Parathyroid adenoma (tissue), 2 donors: Measurements from ENCODE around the gene TCF4.

Experiments
- H2AFZ ChIP-seq: fragments of 300-600 bp; sonication (generic); one replicate; pipeline ENCODE4 v1.7.0; 2017; ENCODE audit warnings: antibody characterized with exemption, mild to moderate bottlenecking
- H3K27ac ChIP-seq: fragments of 300-600 bp; sonication (generic); one replicate; pipeline ENCODE4 v1.7.0; 2017
- H3K27me3 ChIP-seq: fragments of 300-600 bp; sonication (generic); one replicate; pipeline ENCODE4 v1.7.0; 2017; ENCODE audit warnings: low read length; ENCODE audit not compliant: control insufficient read depth, insufficient read depth
- H3K36me3 ChIP-seq: fragments of 300-600 bp; sonication (generic); one replicate; pipeline ENCODE4 v1.7.0; 2017; ENCODE audit warnings: low read length; ENCODE audit not compliant: control insufficient read depth, insufficient read depth
- H3K4me1 ChIP-seq: fragments of 300-600 bp; sonication (generic); one replicate; pipeline ENCODE4 v1.7.0; 2017; ENCODE audit warnings: control low read depth
- H3K4me2 ChIP-seq: fragments of 300-600 bp; sonication (generic); one replicate; pipeline ENCODE4 v1.7.0; 2017; ENCODE audit warnings: low read length
- H3K4me3 ChIP-seq: fragments of 300-600 bp; sonication (generic); one replicate; pipeline ENCODE4 v1.7.0; 2017; ENCODE audit warnings: low read depth, low read length
- H3K79me2 ChIP-seq: fragments of 300-600 bp; sonication (generic); one replicate; pipeline ENCODE4 v1.7.0; 2017; ENCODE audit warnings: control low read depth
- H3K9ac ChIP-seq: fragments of 300-600 bp; sonication (generic); one replicate; pipeline ENCODE4 v1.7.0; 2017; ENCODE audit warnings: mild to moderate bottlenecking
- H3K9me3 ChIP-seq: fragments of 300-600 bp; sonication (generic); one replicate; pipeline ENCODE4 v1.7.0; 2017; ENCODE audit warnings: low read length; ENCODE audit not compliant: control insufficient read depth
- TF ChIP-seq, protein P1 (sequence below): fragments of 300-600 bp; sonication (generic); IDR thresholded peaks from one replicate; pipeline ENCODE4 v1.7.0; 2017; ENCODE audit warnings: antibody characterized with exemption, mild to moderate bottlenecking
- donor health status: primary hyperparathyroidism.

The TCF4 gene

DNA sequence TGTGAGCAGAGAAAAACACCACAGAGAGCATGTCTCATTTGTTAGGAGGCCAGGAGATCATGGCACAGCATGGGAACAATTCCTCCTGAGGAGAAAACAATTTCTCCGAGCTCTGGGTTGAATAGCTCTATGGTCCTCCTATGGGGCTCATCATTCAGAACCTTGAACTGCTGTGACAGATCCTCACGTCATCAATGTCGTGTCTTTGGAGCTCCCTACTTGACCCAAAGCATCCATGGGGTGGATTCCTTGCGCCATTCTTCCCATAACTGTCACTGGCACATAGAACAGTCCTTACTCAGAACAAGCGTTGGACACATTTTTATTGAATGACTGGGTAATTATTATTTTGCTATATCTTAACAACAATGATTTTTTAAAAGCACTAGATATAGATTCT is 15.8 kb upstream of the TCF4 start:
- Histone ChIP-seq H3K79me2 (no peaks in the 10 kb centered on the region), H3K36me3 (no peaks in the 10 kb centered on the region), H3K4me1 (no peaks in the 10 kb centered on the region), H3K4me2 (no peak overlapping the region), H3K4me3 (no peak overlapping the region), H2AFZ (no peak overlapping the region), H3K27ac (no peak overlapping the region), H3K9ac (no peak overlapping the region), H3K27me3 (no peaks in the 10 kb centered on the region), H3K9me3 (no peaks in the 10 kb centered on the region)
- TF ChIP-seq, protein P1, sequence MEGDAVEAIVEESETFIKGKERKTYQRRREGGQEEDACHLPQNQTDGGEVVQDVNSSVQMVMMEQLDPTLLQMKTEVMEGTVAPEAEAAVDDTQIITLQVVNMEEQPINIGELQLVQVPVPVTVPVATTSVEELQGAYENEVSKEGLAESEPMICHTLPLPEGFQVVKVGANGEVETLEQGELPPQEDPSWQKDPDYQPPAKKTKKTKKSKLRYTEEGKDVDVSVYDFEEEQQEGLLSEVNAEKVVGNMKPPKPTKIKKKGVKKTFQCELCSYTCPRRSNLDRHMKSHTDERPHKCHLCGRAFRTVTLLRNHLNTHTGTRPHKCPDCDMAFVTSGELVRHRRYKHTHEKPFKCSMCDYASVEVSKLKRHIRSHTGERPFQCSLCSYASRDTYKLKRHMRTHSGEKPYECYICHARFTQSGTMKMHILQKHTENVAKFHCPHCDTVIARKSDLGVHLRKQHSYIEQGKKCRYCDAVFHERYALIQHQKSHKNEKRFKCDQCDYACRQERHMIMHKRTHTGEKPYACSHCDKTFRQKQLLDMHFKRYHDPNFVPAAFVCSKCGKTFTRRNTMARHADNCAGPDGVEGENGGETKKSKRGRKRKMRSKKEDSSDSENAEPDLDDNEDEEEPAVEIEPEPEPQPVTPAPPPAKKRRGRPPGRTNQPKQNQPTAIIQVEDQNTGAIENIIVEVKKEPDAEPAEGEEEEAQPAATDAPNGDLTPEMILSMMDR = no peak

- H3K27me3 ChIP-seq = no peaks in the 10 kb centered on the region
- no peak overlapping the region for H3K4me2 ChIP-seq
- H2AFZ ChIP-seq = no peak overlapping the region
- H3K36me3 ChIP-seq = no peaks in the 10 kb centered on the region
- no peaks in the 10 kb centered on the region for H3K4me1 ChIP-seq
- H3K27ac ChIP-seq = no peak overlapping the region
- TF ChIP-seq, protein P1 = no peak
- no peak overlapping the region for H3K9ac ChIP-seq
- no peaks in the 10 kb centered on the region for H3K79me2 ChIP-seq
- no peaks in the 10 kb centered on the region for H3K9me3 ChIP-seq
- no peak overlapping the region for H3K4me3 ChIP-seq
These were observed 5.9 kb upstream of the TCF4 start for GRCh38 chr18:55593888-55594287.

DNA sequence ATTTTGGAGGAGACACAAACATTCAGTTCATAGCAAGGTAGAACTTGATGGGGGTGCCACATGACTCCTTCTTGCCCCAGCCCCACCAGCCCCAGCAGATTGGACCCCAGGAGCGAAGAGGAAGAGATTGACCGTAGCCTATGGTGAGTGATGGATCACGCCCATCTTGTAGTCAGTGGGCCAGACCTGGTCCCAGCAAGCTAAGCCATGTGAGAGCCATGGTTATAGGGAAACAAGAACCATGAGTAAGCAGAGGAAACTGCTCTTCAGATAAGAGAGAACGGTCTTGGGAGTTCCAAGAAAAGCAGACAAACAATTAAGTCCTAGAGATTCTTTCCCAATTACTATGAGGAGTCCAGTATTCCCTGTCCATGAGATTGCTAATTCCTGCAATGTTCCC is 4.6 kb upstream of the TCF4 start:
- TF ChIP-seq, protein P1 = no peak
- no peak overlapping the region for H3K4me2 ChIP-seq
- H3K27me3 ChIP-seq = no peaks in the 10 kb centered on the region
- H3K4me3 ChIP-seq = no peak overlapping the region
- no peaks in the 10 kb centered on the region for H3K36me3 ChIP-seq
- no peak overlapping the region for H3K9ac ChIP-seq
- no peak overlapping the region for H2AFZ ChIP-seq
- H3K79me2 ChIP-seq = no peaks in the 10 kb centered on the region
- no peaks in the 10 kb centered on the region for H3K4me1 ChIP-seq
- H3K27ac ChIP-seq = no peak overlapping the region
- H3K9me3 ChIP-seq = no peaks in the 10 kb centered on the region

GRCh38 chr18:55592106-55592505 is 4.1 kb upstream of the TCF4 start:
- TF ChIP-seq, protein P1 = no peak

GRCh38 chr18:55589625-55590291 is 1.8 kb upstream of the TCF4 start:
- Histone ChIP-seq H2AFZ (peak overlapping the region; percentile 98), H3K4me3 (peak overlapping the region; percentile 64), H3K79me2 (no peaks in the 10 kb centered on the region), H3K9ac (no peak overlapping the region), H3K9me3 (no peaks in the 10 kb centered on the region), H3K4me2 (peak overlapping the region; percentile 89), H3K4me1 (peaks cover 7% of the 10 kb centered on the region), H3K27ac (peak overlapping the region; percentile 74), H3K36me3 (no peaks in the 10 kb centered on the region), H3K27me3 (no peaks in the 10 kb centered on the region)
- TF ChIP-seq, protein P1 = no peak

More at GRCh38 chr18:55592106-55592505, 4.1 kb upstream of the TCF4 start:
- H3K9me3 ChIP-seq = no peaks in the 10 kb centered on the region
- no peaks in the 10 kb centered on the region for H3K36me3 ChIP-seq
- H3K27ac ChIP-seq = no peak overlapping the region
- no peaks in the 10 kb centered on the region for H3K79me2 ChIP-seq
- no peak overlapping the region for H3K4me3 ChIP-seq
- no peaks in the 10 kb centered on the region for H3K27me3 ChIP-seq
- no peaks in the 10 kb centered on the region for H3K4me1 ChIP-seq
- no peak overlapping the region for H3K9ac ChIP-seq
- H3K4me2 ChIP-seq = no peak overlapping the region
- no peak overlapping the region for H2AFZ ChIP-seq
